Stimulated activated naive CD8-positive, alpha-beta T cell treated with anti-CD3 and anti-CD28 coated beads, Interleukin-15, Interleukin-2, amounts not matched to agents 100 ng/mL and 50 ng/mL, for 24 hours (primary cell): ENCODE measurements around the gene SIL1.
A peak's percentile ranks its signal among the peaks of the same experiment; 100 is the strongest.

ENCODE experiments used
- H3K27ac Mint-ChIP-seq: one replicate; pipeline ENCODE4 v1.8.0; 2021; ENCODE audit warnings: mild to moderate bottlenecking, mixed read lengths
- H3K27me3 Mint-ChIP-seq: one replicate; pipeline ENCODE4 v1.8.0; 2021; ENCODE audit warnings: mixed read lengths
- H3K36me3 Mint-ChIP-seq: one replicate; pipeline ENCODE4 v1.8.0; 2021; ENCODE audit warnings: low read depth, mixed read lengths
- H3K4me1 Mint-ChIP-seq: one replicate; pipeline ENCODE4 v1.8.0; 2021; ENCODE audit warnings: low read depth, mixed read lengths
- H3K4me3 Mint-ChIP-seq: one replicate; pipeline ENCODE4 v1.8.0; 2021; ENCODE audit warnings: mild to moderate bottlenecking, mixed read lengths
- H3K9me3 Mint-ChIP-seq: one replicate; pipeline ENCODE4 v1.8.0; 2021; ENCODE audit warnings: mixed read lengths

SIL1 gene

DNA sequence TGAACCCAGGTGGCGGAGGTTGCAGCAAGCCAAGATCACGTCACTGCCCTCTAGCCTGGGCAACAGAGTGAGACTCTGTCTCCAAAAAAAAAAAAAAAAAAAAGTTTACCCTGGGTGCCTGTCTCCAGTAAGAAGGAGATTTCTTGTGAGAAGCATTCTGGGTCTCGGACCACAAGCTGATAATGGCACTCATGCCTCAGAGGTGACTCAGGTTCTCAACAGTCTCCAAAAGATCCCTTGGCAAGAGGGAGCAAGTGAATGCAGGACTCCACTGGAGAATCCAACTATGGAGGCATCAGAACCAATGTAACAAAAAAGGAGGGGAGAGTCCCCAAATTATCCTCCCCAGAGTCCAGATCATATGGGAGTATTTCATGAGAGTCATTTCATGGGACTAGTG lies 217.0 kb downstream of the SIL1 start:
- no peak overlapping the region for H3K4me3 Mint-ChIP-seq
- no peaks in the 10 kb centered on the region for H3K27me3 Mint-ChIP-seq
- no peak overlapping the region for H3K27ac Mint-ChIP-seq

GRCh38 chr5:138980441-138980840 lies 217.7 kb downstream of the SIL1 start:
- Mint-ChIP-seq H3K9me3 (no peaks in the 10 kb centered on the region), H3K27me3 (no peaks in the 10 kb centered on the region), H3K36me3 (peaks cover 8% of the 10 kb centered on the region), H3K4me3 (no peak overlapping the region), H3K4me1 (peaks cover 50% of the 10 kb centered on the region), H3K27ac (peak overlapping the region; percentile 83)

More for the DNA sequence above, 217.0 kb downstream of the SIL1 start:
- peaks cover 5% of the 10 kb centered on the region for H3K36me3 Mint-ChIP-seq
- H3K4me1 Mint-ChIP-seq: peaks cover 45% of the 10 kb centered on the region
- H3K9me3 Mint-ChIP-seq: no peaks in the 10 kb centered on the region

DNA sequence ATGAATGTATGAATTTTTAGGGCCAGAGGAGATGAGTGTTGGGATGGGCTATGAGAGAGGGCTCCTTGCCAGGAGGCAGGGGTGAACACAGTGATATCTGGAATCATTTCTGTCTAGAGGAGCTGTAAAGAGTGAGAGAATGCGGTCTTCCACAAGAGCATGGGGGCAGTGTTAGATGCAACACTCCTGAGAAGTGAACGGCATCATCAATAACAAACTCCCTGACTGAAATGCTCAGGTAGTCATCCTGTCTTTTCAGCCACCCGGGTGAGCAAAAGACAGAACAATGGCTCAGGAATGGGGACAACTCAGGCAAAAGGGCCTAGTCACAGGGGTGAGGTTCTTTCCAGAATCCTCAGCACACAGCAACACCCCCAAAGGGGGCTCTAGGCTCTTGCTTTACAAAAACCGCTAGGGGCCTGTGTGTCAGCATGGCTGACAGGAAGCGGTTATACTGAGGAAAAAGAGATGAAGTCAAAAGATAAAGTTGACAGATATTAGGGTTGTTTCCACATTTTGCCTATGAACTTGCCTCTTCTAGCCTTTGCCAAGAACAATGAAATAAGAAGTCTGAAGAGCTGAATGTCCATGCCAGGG lies 218.4 kb downstream of the SIL1 start:
- Mint-ChIP-seq H3K4me3 (no peak overlapping the region), H3K9me3 (no peaks in the 10 kb centered on the region), H3K27ac (peak overlapping the region; percentile 83), H3K4me1 (peaks cover 46% of the 10 kb centered on the region), H3K27me3 (no peaks in the 10 kb centered on the region), H3K36me3 (peaks cover 8% of the 10 kb centered on the region)

DNA sequence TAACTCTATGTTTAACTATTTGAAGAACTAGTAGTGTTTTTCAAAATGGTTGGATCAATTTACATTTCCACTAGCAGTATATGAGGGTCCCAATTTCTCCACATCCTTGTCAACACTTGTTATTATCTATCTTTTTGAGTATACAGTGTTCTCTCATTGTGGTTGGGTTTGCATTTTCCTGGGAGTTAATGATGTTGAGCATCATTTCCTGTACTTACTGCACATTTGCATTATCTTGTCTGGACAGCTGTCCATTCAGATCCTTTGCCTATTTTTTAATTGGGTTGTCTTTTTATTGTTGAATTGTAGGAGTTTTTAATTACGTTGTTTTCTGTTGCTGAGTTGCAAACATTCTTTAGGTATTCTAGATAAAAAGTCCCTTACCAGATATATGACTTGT lies 219.6 kb downstream of the SIL1 start:
- Mint-ChIP-seq H3K27ac (no peak overlapping the region), H3K4me3 (no peak overlapping the region), H3K9me3 (no peaks in the 10 kb centered on the region), H3K4me1 (peaks cover 46% of the 10 kb centered on the region), H3K36me3 (peaks cover 8% of the 10 kb centered on the region), H3K27me3 (no peaks in the 10 kb centered on the region)

- Mint-ChIP-seq H3K4me1 (peaks cover 46% of the 10 kb centered on the region), H3K9me3 (no peaks in the 10 kb centered on the region), H3K27me3 (no peaks in the 10 kb centered on the region), H3K27ac (no peak overlapping the region), H3K4me3 (no peak overlapping the region), H3K36me3 (peaks cover 8% of the 10 kb centered on the region)
Observed at GRCh38 chr5:138978080-138978479, 220.1 kb downstream of the SIL1 start.

GRCh38 chr5:138975098-138975847 lies 222.9 kb downstream of the SIL1 start:
- Mint-ChIP-seq H3K27me3 (no peaks in the 10 kb centered on the region), H3K27ac (no peak overlapping the region), H3K4me1 (peaks cover 23% of the 10 kb centered on the region), H3K9me3 (no peaks in the 10 kb centered on the region), H3K4me3 (no peak overlapping the region), H3K36me3 (peaks cover 8% of the 10 kb centered on the region)

DNA sequence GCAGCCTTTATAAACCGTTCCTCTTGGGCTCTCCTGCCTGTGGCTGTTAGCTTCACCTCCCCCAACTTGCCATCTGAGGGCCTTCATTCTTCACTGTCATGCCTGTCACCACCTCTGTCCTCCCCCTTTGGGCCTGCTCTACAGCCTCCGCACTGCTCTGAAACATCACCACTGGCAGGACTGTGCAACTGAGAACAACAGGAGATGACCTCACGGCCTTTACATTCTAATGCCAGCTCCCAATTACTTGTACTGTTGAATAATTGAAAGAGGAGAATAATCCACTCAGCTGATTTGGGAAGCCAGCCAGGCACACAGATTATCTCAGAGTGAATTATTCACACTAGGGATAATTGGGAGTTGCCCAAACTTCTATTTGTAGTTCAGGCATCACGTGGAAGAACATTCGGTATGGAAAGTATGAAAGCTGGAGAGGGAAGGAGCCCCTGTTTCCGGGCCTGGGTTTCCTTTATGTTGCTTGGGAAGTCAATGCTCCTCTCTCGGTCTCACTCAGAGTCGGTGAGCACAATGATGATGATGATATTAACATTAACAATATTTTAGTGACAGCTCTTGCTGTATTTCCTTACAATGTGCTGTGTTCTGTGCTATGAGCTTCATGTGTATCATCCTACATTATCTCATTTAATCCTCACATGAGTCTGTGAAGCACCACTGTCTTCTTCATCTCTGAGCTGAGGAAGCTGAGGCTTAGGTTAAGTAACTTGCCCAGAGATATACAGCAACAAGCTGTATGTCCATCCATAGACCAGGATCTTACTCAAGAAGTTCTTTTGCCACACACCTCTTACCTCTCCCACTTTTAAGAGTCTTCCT lies 223.7 kb downstream of the SIL1 start:
- Mint-ChIP-seq H3K27me3 (no peaks in the 10 kb centered on the region), H3K4me1 (peaks cover 15% of the 10 kb centered on the region), H3K27ac (no peak overlapping the region), H3K36me3 (peaks cover 8% of the 10 kb centered on the region), H3K9me3 (no peaks in the 10 kb centered on the region), H3K4me3 (no peak overlapping the region)

- Mint-ChIP-seq H3K27ac (no peak overlapping the region), H3K4me3 (no peak overlapping the region), H3K27me3 (no peaks in the 10 kb centered on the region), H3K36me3 (peaks cover 14% of the 10 kb centered on the region), H3K9me3 (no peaks in the 10 kb centered on the region), H3K4me1 (peaks cover 5% of the 10 kb centered on the region)
Observed at GRCh38 chr5:138972836-138973235, 225.3 kb downstream of the SIL1 start.

DNA sequence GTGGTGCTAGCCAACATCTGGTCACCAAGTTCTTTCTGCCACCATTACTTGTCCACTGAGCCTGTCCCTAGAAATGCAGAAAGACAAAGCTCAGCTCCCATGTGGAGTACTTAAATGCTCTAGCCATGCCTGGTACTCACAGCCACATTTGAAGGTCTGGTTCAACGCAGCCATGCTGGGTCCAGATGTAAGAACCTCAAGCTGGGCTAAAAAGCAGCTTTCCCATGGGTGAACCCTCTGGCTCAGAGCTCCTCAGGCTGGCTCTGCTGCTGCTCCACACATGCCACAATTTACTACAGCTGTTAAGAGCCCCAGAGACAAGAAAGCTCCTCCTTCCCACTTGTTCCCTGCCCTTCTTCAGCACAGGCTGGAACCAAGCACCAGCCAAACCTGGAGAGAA lies 225.9 kb downstream of the SIL1 start:
- H3K4me3 Mint-ChIP-seq: no peak overlapping the region
- H3K27me3 Mint-ChIP-seq: no peaks in the 10 kb centered on the region
- peaks cover 5% of the 10 kb centered on the region for H3K4me1 Mint-ChIP-seq
- peaks cover 10% of the 10 kb centered on the region for H3K36me3 Mint-ChIP-seq
- no peaks in the 10 kb centered on the region for H3K9me3 Mint-ChIP-seq
- no peak overlapping the region for H3K27ac Mint-ChIP-seq

DNA sequence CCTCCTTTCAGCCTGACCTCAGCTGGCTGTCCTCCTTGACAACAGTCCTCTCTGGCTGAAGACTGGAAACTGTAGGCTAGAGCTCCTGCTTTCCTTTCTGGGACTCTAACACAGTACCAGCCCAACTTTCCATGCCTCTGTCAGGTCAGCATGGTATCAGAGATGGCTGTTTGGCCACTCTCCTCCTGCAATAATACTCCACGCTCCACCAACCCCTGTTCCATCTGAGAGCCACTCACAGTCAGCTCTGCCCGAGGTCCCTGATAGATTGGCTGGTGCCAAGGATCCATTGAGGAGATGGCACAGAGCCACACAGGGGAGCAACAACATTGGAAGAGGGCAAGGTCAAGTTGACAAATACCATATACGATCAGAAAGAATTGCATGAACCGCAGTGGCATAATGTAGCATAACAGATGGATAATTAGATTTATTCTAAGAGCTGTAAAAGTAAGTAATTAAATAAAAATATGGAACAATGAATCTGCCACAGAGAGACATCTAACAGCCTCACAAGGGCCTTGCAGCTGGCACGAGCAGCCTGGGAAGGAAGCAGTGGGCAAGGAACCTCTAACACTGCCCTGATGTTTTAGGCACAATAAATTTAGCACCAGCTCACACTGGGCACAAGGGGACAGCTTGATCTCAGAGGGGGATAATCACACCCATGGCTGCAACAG lies 228.7 kb downstream of the SIL1 start:
- H3K9me3 Mint-ChIP-seq: no peaks in the 10 kb centered on the region
- H3K36me3 Mint-ChIP-seq: peaks cover 6% of the 10 kb centered on the region
- no peaks in the 10 kb centered on the region for H3K27me3 Mint-ChIP-seq
- no peak overlapping the region for H3K4me3 Mint-ChIP-seq
- H3K27ac Mint-ChIP-seq: no peak overlapping the region
- no peaks in the 10 kb centered on the region for H3K4me1 Mint-ChIP-seq

DNA sequence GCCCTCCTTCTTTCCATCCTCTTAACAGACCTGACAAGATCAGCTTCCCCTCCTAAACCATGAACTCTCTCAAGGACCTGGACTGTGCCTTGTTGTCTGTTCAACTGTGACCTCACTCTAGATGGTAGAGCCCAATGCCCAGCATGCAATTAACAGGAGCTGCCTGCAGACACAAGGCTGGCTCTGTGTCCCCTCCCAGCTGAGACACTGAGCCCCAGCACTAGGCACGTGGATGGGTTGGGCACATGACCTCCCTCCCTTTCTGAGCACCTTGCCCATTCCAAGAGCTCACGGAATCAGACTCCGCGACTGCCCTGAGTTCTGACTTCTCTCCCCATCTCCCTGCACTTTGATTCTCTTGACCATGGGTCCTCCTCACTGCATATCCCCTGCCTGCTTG lies 229.6 kb downstream of the SIL1 start:
- Mint-ChIP-seq H3K27me3 (no peaks in the 10 kb centered on the region), H3K36me3 (peaks cover 6% of the 10 kb centered on the region), H3K27ac (peak overlapping the region; percentile 55), H3K9me3 (no peaks in the 10 kb centered on the region), H3K4me3 (no peak overlapping the region), H3K4me1 (no peaks in the 10 kb centered on the region)

GRCh38 chr5:138967791-138968448 lies 230.2 kb downstream of the SIL1 start:
- no peaks in the 10 kb centered on the region for H3K27me3 Mint-ChIP-seq
- H3K4me3 Mint-ChIP-seq: no peak overlapping the region
- H3K9me3 Mint-ChIP-seq: no peaks in the 10 kb centered on the region
- H3K27ac Mint-ChIP-seq: no peak overlapping the region
- no peaks in the 10 kb centered on the region for H3K4me1 Mint-ChIP-seq
- H3K36me3 Mint-ChIP-seq: peaks cover 6% of the 10 kb centered on the region

GRCh38 chr5:138966236-138966985 lies 231.8 kb downstream of the SIL1 start:
- H3K27ac Mint-ChIP-seq: no peak overlapping the region
- no peaks in the 10 kb centered on the region for H3K27me3 Mint-ChIP-seq
- H3K9me3 Mint-ChIP-seq: no peaks in the 10 kb centered on the region
- no peaks in the 10 kb centered on the region for H3K4me1 Mint-ChIP-seq
- H3K36me3 Mint-ChIP-seq: peaks cover 6% of the 10 kb centered on the region
- no peak overlapping the region for H3K4me3 Mint-ChIP-seq

DNA sequence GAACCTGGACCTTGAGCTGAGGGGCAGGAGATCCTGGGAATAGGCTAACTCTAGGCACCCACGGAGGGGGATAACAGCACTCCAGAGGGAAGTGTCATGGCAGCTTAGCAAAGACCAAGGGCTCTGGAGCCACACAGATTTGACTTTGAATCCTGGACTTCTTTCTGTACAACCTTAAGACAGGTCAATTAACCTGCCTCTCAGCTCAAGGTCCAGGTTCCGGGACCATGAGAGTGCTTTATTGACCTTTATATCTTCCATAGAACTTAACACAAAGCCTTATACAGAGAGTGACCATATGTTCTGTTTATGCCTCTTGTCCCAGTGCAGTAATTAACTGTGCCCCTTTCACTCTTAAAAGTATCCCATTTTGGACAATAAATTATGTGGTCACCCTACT lies 232.5 kb downstream of the SIL1 start:
- no peaks in the 10 kb centered on the region for H3K27me3 Mint-ChIP-seq
- H3K27ac Mint-ChIP-seq: no peak overlapping the region
- peaks cover 6% of the 10 kb centered on the region for H3K36me3 Mint-ChIP-seq
- H3K4me3 Mint-ChIP-seq: no peak overlapping the region
- no peaks in the 10 kb centered on the region for H3K9me3 Mint-ChIP-seq
- H3K4me1 Mint-ChIP-seq: no peaks in the 10 kb centered on the region
